ENCODE data around the gene SETD1B. TPM values are rescaled to one million over a fixed set of nuclear protein-coding genes. Genes with fewer than 3 reads are reported as not detected.
"Not testable (repeated sequence)": the region's sequence is repeated elsewhere in the genome, so short reads cannot be mapped to it uniquely, and the experiment has no call there.

SETD1B gene
- total RNA-seq, 2 donors from 2014 or later: 24.6 to 27.5 TPM

DNA sequence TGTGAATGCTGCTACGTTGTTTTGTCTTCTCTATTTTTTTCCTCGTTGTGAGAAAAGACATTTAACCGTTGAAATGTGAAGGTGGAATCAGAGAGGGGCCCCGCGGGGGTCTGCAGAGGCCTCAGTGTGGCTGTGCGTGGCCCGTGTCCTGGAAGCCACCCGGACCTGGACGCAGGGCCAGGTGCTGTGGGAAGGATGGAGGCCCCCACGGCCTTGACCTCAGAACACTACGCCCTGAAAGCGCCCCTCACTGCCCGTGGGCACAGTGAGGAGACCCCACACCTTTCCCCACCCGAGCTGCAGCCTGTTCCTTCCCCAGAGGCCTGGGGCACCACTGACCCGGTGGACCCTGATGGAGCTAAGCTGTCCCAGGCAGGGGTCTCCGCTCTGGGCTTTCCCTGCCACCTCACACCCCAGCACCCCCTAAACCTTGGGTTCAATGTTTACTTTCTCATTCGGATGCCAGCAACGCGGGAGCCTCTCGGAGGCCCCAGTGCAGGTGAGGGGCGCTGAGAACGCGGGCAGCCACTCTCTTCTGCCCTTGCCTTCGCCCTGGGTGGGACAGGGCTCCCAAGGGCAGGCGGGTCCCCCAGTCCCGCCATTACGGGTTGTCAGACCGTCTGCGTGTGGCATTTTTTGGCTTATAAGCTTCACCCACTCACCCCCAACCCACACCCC is 26.9 kb downstream of the SETD1B start:
- DNase-seq (no peak), ATAC-seq (no peak)
- intact Hi-C loops (cut with DNase I, micrococcal nuclease): no loop called here

DNA sequence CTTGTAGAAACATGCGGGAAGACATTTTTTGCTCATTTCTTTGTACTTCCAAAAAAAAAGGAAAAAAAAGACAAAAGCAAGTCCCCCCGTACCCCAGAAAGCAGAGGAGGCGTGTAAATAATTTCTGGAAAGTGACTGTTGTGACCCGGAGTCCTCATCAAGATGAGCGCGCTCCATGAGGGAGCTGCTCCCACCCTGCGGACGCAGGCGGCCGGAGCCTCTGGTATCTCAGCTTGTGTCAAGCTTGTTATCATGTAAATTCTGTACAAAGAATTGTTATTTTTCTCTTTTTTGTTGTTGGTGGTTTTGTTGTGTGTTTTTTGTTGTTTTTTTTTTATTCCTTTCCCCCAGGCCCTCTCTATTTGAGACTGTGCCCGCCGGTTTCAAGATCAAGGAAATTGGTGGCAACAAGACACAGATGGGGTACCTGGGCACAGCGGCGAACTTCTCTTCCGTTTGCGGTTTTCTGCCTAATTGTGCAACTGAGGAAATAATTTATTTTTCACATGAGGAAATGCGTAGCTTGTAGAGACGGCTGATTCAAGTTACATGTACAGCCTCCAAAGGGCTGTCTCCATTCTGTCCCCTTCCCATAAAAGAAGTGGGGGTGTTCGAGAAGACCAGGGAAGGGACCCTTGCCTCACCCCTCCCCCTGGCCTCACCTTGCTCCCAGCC is 27.9 kb downstream of the SETD1B start:
- intact Hi-C loops (cut with DNase I, micrococcal nuclease): no loop called here
- ATAC-seq (no peak), DNase-seq (no peak)

DNA sequence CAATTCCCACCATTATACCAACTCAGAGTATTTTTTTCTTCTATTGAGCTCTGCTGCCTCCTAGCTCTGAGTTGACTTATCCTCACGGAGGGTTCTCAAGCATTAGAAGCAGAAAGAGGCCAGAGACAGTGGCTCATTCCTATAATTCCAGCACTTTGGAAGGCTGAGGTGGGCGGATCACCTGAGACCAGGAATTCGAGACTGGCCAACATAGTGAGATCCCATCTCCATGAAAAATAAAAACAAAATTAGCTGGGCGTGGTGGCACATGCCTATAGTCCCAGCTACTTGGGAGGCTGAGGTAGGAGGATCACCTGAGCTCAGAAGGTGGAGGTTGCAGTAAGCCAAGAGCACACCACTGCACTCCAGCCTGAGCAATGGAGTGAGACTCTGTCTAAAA is 33.9 kb downstream of the SETD1B start:
- DNase-seq (no peak), ATAC-seq (no peak)
- intact Hi-C loops (cut with DNase I, micrococcal nuclease): no loop called here

DNA sequence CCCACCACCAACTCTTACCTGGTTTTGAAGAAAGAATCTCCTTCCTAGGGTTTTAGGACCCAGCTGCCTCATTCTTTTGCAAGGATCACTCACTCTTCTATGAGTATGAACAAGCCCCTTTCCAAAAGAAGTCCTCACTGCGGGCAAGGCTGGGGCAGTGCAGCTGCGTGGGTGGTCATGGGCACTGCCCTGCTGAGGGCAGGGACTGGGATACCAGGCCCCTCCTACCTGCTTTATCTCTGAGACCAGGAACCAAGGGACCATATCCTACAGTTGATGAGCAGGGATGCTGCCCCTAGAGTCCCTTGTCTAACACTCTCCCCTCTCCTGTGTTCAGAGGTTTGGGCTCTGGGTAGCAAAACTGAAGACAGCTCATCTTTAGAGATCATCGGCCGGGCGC is 34.3 kb downstream of the SETD1B start:
- intact Hi-C loops (cut with DNase I, micrococcal nuclease): no loop called here
- ATAC-seq (no peak), DNase-seq (no peak)

DNA sequence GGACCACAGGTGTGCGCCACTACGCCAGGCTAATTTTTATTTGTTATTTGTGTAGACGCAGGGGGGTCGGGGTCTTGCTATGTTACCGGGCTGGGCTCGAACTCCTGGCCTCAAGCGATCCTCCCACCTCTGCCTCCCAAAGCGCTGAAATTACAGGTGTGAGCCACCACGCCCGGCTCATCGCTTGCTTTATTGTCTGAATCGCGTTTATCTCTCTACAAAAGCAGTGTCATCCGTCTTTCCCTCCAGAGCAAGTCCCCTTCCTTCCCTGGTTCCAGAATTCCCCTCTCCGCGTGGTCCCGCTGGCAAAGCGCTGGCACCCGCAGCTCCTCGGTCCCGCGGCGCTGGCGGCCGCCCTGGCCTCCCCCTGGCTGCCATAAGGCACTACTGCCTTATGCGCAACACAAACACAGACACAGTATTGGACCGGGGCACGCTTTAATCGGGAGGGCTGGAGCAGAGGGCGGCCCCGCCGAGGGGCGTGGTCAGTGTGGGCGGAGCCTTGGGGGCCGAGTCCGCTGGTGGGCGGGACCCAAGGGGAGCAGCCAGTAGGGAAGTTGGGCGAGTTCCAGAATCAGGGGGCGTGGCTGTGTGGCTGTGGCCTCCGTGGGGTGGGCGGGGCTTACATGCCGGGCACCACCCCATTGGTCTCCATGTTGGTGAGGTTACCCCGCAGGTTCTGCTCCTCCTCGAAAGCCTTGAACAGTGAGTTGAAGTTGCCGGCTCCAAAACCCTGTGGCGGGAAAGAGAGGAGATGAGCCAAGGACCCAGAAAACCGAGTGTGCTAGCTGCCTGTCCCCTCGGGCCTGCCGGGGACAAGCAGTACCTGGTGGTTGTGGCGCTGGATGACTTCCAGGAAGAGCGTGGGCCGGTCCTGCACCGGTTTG is 35.5 kb downstream of the SETD1B start:
- peak; percentile 98 for ATAC-seq
- intact Hi-C loops (cut with DNase I, micrococcal nuclease): no loop called here
- DNase-seq: peak; percentile 99 to 100

DNA sequence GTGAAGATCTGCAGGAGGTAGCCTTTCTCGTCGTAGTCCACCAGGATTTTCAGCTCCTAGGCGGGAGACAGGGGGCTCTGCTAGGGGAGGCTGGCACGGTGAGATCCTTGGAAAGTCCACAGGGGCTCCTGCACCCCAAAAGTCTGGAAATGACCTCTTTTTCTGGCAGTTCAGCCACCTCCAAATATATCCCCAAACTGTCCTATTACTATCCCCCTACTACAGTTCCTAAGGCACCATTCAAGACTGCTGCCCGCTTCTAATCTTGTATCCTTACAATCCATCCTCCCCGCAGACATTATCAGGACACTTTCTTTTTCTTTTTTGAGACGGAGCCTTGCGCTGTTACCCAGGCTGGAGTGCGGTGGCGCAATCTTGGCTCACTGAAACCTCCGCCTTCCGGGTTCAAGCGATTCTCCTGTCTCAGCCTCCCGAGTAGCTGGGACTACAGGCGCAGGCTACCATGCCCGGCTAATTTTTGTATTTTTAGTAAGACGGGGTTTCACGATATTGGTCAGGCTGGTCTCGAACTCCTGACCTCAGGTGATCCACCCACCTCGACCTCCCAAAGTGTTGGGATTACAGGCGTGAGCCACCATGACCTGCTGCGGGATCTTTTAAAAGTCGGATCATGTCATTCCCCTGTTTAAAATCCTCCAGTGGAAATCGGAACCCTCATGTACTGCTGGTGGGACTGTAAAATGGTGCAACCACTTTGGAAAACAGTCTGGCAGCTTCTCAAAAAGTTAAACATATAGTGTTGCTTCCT is 36.4 kb downstream of the SETD1B start:
- DNase-seq (no peak), ATAC-seq (no peak)
- intact Hi-C loops (cut with DNase I, micrococcal nuclease): no loop called here

DNA sequence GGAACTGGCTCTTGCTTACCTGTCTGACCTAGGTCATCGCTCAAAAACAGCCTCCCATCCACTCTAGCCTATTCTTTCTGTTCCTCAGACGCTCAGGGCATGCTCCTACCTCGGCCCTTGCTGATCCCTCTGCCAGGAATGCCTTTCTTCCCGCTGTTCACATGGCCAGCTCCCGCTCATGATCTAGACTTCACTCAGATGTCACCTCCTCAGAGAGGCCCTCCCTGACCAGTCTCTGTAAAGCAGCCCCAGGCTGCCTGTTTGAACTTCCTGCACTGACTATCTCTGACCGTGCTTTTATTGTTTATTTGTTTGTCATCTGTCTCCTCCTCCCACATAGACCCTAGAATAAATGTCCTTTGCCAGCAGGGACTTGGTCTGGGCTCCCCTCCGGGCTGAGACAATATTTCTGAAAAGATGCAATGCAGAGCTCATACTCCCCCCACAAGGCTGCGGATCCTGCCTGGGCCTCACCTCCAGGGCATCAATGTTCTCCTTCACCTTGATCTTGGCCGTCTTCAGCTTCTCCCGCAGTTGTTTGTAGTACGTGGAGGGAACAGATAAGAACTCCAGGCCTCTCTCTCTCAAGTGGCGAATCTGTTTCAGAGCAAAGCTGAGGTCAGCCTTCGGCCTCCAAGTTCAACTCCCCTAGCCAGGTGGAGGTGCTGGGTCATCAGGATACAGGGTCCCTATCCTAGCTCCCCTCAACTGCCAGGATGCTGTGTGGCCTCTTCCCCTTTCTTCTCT is 39.6 kb downstream of the SETD1B start:
- intact Hi-C loops (cut with DNase I, micrococcal nuclease): no loop called here
- ATAC-seq: no peak
- DNase-seq: no peak

DNA sequence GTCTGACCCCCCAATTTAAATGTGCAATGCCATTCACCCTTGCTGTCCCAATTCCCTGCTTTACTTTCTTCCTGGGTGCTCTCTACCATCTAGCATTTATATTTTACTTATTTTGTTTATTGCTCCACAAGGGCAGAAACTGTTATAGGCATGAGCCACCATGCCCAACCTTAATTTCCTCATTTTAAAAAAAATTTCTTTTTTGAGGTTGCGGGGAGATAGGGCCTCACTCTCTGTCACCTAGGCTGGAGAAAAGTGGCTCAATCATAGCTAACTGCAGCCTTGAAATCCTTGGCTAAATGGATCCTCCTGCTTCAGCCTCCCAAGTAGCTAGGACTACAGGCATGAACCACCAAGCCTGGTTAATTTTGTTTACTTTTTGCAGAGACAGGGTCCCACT is 41.9 kb downstream of the SETD1B start:
- intact Hi-C loops (cut with DNase I, micrococcal nuclease): no loop called here
- DNase-seq: no peak
- ATAC-seq: no peak

DNA sequence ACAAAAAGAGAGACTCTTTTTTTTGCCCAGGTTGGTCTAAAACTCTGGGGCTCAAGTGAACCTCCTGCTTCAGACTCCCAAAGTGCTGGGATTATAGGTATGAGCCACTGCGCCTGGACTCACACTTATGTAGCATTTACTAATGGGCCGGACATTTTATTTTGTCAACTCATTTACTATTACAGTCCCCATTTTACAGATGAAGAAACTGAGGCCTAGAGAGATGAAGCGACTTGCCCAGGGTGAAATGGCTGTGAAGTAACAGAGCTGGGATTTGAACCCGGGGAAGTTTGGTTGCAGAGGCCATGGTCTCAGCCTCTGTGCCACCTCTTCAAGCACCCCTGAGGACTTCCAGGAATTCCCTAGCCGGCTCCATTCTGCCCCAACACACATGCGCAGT is 45.4 kb downstream of the SETD1B start:
- ATAC-seq (no peak), DNase-seq (no peak)
- intact Hi-C loops (cut with DNase I, micrococcal nuclease): no loop called here

DNA sequence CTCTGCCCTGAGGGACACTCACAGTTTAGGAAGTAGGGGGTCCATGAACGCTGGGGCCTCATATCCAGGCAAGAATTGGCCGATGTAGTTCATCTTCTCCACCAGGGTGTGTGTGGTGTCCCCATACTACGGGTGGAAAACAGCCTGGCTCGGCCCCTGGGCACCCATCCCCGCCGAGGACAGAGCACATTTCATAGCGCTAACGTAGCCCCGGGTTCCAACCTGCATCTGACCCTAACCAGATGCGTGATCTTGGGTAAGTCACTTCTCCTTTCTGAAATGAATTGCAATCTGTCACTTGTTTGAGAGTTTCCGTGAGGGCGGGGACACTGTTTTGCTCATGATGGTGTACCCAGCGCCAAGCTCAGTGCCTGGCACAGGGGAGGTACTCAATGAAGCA is 45.9 kb downstream of the SETD1B start:
- ATAC-seq: no peak
- DNase-seq: no peak
- intact Hi-C loops (cut with DNase I, micrococcal nuclease): no loop called here

DNA sequence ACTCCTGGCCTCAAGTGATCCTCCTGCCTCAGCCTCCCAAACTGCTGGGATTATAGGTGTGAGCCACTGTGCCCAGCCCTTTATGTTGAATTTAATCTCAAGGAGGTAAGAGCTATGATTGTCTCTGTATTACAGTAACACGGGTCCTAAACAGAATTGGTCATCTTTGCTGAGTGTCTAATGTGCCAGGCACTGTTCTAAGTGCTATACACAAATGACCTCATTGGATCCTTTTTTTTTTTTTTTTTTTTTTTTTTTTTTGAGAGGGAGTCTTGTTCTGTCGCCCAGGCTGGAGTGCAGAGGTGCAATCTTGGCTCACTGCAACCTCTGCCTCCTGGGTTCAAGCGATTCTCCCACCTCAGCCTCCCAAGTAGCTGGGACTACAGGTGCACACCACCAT is 48.6 kb downstream of the SETD1B start:
- intact Hi-C loops (cut with DNase I, micrococcal nuclease); ATAC-seq; DNase-seq: not testable (repeated sequence)

DNA sequence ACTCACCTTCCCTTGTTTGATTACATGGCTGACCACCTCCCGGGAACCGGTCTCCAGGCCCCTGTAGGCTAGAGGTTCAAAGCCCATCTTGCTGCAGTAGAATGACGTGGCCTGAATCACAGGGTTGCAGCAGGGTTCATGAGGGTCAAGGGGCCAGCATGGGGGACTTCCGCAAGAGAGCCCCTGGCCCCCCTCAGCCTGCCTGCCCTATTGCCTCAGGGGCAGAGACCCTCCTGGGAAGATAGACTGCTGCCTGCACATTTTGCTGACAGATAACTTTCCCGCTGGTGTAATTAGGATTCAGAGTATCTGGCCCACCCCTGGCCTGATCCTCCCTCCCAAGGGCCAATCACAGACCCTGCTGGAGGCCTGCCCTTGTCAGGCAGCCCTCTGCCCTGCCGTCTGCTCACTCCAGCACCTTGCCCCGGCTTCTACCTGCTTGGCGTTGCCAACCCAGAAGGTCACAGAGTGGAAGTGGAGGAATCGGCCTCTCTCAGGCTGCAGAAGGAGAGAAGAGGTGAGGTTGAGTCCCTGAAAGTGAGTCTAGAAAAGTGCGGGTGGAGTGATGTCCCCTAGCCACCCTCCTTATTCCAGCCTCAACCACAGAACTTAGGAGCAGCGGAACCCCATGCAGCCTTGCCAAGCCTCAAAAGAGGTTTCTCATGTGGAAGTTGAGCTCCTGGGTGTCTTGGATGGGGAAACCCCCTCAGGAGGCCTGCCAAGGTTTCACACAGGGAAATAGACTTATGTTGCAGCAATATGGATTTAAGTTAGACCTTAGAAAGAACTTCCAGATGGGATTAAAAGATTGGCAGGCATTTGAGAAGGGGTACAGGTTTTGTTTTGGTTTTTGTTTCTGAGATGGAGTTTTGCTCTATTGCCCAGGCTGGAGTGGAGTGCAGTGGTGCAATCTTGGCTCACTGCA is 53.8 kb downstream of the SETD1B start:
- intact Hi-C loops (cut with DNase I, micrococcal nuclease): no loop called here
- no peak for DNase-seq
- no peak for ATAC-seq

DNA sequence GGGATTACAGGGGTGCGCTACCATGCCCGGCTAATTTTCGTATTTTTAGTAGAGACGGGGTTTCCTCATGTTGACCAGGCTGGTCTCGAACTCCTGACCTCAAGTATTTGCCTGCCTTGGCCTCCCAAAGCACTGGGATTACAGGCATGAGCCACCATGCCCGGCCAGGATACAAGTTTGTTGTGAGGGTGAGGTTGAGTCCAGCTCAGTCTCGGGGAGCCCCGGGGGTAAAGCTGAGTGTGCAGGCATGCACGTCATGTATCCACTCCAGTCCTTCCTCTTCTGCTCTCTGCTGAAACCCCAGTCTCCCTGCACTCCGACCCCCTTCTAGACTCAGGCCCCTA is 54.5 kb downstream of the SETD1B start:
- ATAC-seq (no peak), DNase-seq (no peak)
- intact Hi-C loops (cut with DNase I, micrococcal nuclease): no loop called here

DNA sequence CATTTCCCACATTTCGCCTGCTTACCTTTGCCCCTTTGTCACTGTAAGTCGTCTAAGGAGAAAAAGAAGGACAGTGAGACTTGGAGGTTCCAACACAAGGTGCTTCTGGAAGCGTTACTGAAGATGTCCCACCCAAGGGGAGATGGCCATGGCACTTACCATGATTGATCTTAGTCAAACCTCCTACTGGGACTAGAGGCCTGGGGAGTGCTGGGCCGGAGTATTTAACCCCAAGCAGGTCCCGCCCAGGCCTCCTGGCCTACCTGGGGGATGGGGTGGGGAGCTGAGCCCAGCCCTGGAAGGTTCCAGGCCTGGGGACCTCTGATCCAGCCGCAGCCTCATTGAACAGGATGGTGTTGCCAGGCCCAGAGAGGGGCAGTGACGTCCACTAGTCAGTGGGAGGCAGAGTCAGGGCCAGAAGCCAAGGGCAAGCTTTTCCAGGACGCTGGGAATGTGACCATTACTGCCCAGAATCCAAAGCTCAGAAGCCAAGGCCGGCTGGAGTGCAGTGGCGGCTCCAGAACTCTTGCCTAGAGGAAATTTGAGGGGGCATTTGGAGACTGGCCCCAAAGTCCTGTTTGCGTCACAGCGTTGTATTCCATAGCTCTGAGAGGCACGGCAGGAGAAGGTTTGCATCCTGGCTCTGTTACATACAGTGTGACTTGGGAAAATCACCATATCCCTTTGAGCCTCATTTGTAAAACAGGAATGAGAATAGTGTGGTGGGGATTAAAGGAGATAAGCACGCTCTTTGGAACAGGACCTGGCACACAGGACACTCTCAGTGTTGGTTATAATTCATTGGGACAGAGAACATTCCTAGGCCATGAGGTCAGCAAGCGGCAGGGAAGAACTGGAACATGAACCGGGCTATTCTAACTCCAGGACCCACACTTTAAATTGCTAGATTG is 55.1 kb downstream of the SETD1B start, which contains the start of gene HPD:
Gene HPD, minus strand, starts transcription at position 198 of the 911 bp plus-strand sequence. Its CDS starts 36 bp downstream, at position 162.
- DNase-seq (peak; percentile 33 to 47), ATAC-seq (no peak)
- intact Hi-C loops (cut with DNase I, micrococcal nuclease): no loop called here

DNA sequence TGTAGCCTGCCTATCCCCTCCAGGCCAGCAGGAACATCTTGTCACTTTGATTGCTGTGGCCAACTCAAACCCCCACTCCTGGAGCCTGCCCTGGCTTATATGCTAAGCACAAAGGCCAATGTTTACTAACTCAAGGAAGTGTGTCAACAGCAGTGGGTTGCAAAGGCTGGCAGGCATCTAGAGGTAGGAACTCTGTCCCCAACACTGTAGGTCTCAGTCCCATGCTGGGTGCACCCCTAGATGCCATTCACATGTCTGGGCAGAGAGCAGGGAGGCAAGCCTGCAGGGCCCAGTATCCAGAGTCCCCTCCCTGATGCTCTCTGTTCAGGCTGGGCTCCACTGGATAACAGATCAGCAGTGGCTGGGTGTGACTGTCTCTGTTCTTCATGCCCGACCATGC is 56.4 kb downstream of the SETD1B start:
- ATAC-seq: no peak
- intact Hi-C loops (cut with DNase I, micrococcal nuclease): no loop called here

DNA sequence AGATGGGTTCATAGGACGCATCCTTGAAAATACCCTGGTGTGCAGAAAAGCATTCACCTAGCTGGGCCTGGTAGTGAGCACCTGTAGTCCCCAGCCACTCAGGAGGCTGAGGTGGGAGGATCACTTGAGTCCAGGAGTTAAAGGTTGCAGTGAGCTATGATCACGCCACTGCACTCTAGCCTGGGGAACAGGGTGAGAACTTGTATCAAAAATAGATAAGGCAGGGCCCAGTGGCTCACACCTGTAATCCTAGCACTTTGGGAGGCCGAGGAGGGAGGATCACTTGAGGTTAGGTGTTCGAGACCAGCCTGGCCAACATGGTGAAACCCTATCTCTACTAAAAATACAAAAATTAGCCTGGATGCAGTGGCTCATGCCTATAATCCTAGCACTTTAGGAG is 56.9 kb downstream of the SETD1B start:
- ATAC-seq; DNase-seq; intact Hi-C loops (cut with DNase I, micrococcal nuclease): not testable (repeated sequence)

More for the DNA sequence above, 56.4 kb downstream of the SETD1B start:
- no peak for DNase-seq

Measured in left colon (tissue), 2 donors.